Omental fat pad (tissue), 4 donors: ENCODE measurements around the gene SIM1. TPM values are rescaled to one million over a fixed set of nuclear protein-coding genes. Genes with fewer than 3 reads are reported as not detected.

Source experiments
- ATAC-seq: fragments of 150-250 bp; one replicate; pipeline ENCODE4 v1.9.1; 2016; ENCODE audit warnings: mild to moderate bottlenecking, moderate library complexity; ENCODE audit not compliant: low FRiP score
- DNase-seq: peaks from one replicate; pipeline ENCODE4 v3.0.0-alpha.2; 2019; ENCODE audit warnings: low spot score
- total RNA-seq, 4 donors: library from RNA; depleted of rRNA; stranded (reverse); fragments of >200 nt; gene quantifications; one replicate each; pipeline ENCODE4 v1.1.0, GENCODE V29; 2016
- TF ChIP-seq, protein P1 (sequence below), 3 donors: fragments of 450-650 bp; IDR thresholded peaks; one replicate each; pipeline ENCODE4 v1.5.1; 2016 to 2017; ENCODE audit warnings: antibody characterized with exemption in 3 of 3, mild to moderate bottlenecking in 3 of 3, moderate library complexity in 2 of 3

SIM1 gene
- total RNA-seq, 4 donors from 2014 or later: 0.32 TPM; not detected in 3

DNA sequence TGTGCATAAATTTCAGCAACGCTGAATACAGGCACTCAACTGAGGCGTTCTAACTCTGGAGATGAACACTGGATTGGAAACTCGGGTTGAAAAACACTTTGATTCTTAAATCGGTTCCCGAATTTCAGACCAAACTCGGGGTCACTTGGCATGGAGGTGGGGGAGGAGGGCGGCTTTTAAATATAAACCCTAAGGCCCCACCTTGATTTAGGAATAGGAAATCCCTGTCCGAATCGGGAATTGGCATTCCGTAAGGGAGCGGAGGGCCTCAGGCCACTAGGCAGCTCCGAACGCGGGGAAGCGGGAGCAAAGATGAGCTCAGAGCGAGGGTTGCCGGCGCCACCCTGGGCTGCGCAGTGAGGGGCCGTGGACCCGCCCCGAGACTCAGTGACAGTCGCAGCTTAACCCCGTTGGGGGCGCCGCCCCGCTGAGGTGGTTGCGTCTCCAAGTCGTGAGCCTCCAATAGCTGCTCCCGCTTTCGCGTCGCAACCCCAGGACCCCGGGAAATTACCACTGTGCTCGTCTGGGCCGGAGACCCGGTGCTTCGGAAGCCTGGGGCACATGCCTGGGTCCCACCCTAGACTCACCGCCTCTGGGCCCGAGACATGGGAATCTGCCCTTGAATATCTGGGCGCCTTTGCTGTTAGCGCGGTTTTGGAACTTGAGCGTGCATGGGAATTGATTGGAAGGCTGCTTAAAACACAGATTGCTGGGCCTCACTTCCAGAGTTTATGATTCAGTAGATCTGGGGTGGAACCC, 4.6 kb upstream of the SIM1 start:
- TF ChIP-seq, protein P1, sequence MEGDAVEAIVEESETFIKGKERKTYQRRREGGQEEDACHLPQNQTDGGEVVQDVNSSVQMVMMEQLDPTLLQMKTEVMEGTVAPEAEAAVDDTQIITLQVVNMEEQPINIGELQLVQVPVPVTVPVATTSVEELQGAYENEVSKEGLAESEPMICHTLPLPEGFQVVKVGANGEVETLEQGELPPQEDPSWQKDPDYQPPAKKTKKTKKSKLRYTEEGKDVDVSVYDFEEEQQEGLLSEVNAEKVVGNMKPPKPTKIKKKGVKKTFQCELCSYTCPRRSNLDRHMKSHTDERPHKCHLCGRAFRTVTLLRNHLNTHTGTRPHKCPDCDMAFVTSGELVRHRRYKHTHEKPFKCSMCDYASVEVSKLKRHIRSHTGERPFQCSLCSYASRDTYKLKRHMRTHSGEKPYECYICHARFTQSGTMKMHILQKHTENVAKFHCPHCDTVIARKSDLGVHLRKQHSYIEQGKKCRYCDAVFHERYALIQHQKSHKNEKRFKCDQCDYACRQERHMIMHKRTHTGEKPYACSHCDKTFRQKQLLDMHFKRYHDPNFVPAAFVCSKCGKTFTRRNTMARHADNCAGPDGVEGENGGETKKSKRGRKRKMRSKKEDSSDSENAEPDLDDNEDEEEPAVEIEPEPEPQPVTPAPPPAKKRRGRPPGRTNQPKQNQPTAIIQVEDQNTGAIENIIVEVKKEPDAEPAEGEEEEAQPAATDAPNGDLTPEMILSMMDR (IDR thresholded peaks at IDR 0.05): no peak
- ATAC-seq: no peak
- no peak for DNase-seq

DNA sequence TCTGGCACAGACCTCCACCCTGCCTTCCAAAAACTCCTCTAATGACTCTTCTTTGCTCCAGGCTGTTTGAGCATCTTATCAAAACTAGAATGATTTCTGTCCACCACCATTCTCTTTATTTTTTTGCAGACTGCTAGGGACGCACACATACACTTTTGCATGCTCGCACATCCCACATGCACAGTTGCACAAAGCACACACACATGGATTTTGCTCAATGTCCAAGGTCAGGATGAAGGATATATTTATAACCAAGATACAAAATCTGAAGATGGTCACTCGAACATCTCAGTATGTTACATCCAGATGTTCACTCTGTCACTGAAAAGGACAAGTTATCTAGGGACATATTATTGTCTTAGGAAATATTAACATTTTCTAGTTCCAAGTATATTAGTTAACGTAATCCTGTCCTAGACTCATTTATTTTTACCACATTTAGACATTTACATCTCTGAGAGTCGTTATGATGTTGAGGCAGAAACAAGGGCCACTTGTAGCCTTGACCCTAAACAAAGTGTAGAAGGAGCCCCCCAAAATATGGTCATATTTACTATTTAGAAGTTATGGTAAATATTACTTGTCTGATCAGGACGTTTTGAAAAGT, 3.4 kb upstream of the SIM1 start:
- DNase-seq: no peak
- TF ChIP-seq, protein P1 (IDR thresholded peaks at IDR 0.05): no peak
- ATAC-seq: no peak

DNA sequence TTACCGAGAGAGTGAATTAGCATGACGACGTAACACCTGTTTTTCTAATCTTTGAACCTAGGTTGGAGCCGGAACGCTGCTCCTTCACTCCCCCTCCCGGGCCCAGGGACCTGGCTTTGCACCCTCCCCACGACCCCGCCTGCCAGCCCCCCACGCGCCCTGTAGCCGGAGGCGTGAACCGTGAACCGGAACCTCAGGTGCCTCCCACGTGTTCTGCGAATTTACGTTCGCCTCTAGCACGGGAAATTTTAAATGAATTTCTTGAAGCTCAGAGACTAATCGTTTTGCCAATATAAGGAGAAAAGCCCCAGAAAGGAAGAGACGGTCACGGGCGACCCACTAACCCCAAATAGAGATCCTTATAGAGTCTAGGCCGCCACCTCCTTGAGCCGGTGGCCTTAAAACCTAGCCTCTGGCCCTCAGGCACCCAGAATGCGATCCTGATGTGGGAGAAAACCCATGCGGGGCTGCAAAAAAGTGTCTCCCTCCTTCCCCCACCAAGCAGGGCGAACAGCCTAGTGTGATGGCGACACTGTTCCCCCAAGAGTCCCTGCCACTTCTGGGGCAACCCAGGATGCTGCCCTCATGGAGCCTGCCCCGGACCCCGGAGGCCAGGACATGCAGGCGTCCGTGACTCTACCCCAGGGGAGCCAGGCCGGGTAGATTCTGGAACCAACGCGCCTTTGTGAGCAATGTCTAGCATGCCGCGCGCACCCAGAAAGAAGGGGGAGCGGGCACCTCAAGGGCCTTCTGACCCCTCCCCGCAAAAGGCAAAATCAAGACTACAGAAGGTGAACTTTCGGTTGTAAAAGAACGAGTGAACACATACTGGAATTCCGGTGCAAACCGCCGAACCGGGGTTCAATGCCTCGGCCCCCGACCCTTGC, 2.7 kb upstream of the SIM1 start:
- ATAC-seq (no peak), DNase-seq (no peak)
- TF ChIP-seq, protein P1 (IDR thresholded peaks at IDR 0.05): no peak

DNA sequence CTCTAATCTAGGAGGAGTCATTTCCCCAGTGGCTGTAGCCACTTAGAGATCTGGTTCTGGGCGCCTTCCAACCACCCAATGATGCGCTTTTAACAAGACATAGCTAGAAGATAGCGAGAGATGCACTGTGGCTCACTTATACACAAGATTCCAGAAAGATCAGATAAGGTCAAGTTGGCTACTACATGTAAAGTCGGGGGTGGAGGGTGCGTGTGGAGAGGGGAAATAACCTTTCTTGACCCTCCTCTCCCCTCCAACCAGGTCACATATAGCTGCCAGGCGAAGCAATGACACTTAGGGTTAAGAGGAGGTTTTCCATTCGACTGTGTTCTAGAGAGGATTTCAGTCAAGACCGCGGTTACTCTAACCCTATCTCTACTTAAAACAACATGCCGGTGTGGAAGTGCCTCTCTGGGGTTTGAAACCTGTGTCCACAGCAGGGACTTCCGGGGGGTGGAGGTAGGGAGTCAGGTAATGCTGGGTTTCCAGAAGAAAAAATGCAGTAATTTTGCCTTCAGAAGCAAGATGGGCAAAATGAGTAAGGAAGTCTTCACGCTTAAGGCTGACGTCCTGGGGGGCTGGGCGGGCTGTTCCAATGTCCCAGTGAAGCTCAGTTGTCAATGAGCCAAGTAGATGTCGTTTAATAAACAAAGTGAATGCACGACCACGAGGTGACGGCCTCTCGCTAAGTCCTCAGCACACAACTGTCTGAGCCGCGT, 1.8 kb upstream of the SIM1 start:
- TF ChIP-seq, protein P1 (IDR thresholded peaks at IDR 0.05): no peak
- DNase-seq (no peak), ATAC-seq (no peak)

DNA sequence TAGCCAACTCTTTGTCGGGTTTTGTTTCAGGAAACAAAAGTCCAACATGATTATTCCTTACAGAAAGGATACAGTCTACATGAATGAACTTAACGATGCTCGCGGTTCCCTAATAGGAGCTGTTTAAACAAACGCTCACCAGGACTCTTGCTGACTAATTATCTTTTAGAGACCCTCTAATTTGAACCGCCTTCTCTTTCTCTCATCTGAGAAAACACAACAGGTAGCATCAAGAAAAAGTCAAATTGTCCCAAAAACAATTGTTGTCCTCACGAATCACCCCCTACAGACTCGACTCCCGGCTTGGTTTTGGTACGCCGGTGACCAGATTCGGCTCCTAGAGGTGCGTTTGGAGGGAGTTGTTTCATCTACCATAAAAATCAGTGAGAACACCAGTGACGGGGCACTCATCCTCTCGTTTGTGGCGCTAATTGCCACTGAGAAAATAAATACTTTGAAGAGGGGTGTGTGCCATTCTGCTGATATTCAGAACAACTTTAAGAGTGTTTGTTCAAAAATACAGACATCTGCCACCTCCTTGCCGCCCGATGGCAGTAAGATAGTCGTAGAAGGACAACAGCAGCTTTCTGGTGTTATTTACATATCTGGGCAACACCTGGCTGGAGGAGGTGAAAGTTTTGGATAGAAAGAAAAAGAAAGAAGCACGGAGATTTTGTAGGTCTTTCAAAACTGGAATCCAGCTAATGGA, 1.1 kb upstream of the SIM1 start:
- TF ChIP-seq, protein P1 (IDR thresholded peaks at IDR 0.05): no peak
- ATAC-seq: no peak
- DNase-seq: no peak
